Osteocyte (in vitro differentiated cells): ENCODE measurements around the gene SYCP2. TPM values are rescaled to one million over a fixed set of nuclear protein-coding genes. Genes with fewer than 3 reads are reported as not detected.

Experiments
- DNase-seq: peaks from one replicate; pipeline ENCODE4 v3.0.0; 2021; ENCODE audit warnings: mixed read lengths; ENCODE audit not compliant: unreplicated experiment; ENCODE audit errors: extremely low spot score
- H3K27ac Mint-ChIP-seq: one replicate; pipeline ENCODE4 v1.8.0; 2021; ENCODE audit warnings: mild to moderate bottlenecking, mixed read lengths; ENCODE audit not compliant: unreplicated experiment
- H3K27me3 Mint-ChIP-seq: one replicate; pipeline ENCODE4 v1.8.0; 2021; ENCODE audit warnings: mixed read lengths; ENCODE audit not compliant: unreplicated experiment
- H3K36me3 Mint-ChIP-seq: one replicate; pipeline ENCODE4 v1.8.0; 2021; ENCODE audit warnings: mixed read lengths; ENCODE audit not compliant: unreplicated experiment
- H3K4me1 Mint-ChIP-seq: one replicate; pipeline ENCODE4 v1.8.0; 2021; ENCODE audit warnings: mixed read lengths; ENCODE audit not compliant: unreplicated experiment
- H3K4me3 Mint-ChIP-seq: one replicate; pipeline ENCODE4 v1.8.0; 2021; ENCODE audit warnings: mild to moderate bottlenecking, moderate library complexity, mixed read lengths; ENCODE audit not compliant: unreplicated experiment
- H3K9me3 Mint-ChIP-seq: one replicate; pipeline ENCODE4 v1.8.0; 2021; ENCODE audit warnings: mixed read lengths; ENCODE audit not compliant: unreplicated experiment
- total RNA-seq: library from RNA; stranded (reverse); gene quantifications from 2 replicates; pipeline ENCODE4 v1.2.1, GENCODE V29; 2021
- TF ChIP-seq, protein P1 (sequence below): fragments of 200-600 bp; sonication (generic); IDR thresholded peaks from 2 replicates; pipeline ENCODE4 v1.5.0; 2021; ENCODE audit warnings: antibody characterized with exemption, mild to moderate bottlenecking, moderate library complexity

Gene SYCP2
- total RNA-seq, 1 donor from 2014 or later = 2.1 TPM

- H3K27me3 Mint-ChIP-seq = peaks cover 4% of the 10 kb centered on the region
- H3K27ac Mint-ChIP-seq = no peak overlapping the region
- DNase-seq = no peak
- no peaks in the 10 kb centered on the region for H3K36me3 Mint-ChIP-seq
- TF ChIP-seq, protein P1, sequence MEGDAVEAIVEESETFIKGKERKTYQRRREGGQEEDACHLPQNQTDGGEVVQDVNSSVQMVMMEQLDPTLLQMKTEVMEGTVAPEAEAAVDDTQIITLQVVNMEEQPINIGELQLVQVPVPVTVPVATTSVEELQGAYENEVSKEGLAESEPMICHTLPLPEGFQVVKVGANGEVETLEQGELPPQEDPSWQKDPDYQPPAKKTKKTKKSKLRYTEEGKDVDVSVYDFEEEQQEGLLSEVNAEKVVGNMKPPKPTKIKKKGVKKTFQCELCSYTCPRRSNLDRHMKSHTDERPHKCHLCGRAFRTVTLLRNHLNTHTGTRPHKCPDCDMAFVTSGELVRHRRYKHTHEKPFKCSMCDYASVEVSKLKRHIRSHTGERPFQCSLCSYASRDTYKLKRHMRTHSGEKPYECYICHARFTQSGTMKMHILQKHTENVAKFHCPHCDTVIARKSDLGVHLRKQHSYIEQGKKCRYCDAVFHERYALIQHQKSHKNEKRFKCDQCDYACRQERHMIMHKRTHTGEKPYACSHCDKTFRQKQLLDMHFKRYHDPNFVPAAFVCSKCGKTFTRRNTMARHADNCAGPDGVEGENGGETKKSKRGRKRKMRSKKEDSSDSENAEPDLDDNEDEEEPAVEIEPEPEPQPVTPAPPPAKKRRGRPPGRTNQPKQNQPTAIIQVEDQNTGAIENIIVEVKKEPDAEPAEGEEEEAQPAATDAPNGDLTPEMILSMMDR = no peak
- peaks cover 11% of the 10 kb centered on the region for H3K4me1 Mint-ChIP-seq
- no peaks in the 10 kb centered on the region for H3K9me3 Mint-ChIP-seq
- H3K4me3 Mint-ChIP-seq = no peak overlapping the region
Observed at GRCh38 chr20:59920944-59921343, 12.5 kb downstream of the SYCP2 start.

DNA sequence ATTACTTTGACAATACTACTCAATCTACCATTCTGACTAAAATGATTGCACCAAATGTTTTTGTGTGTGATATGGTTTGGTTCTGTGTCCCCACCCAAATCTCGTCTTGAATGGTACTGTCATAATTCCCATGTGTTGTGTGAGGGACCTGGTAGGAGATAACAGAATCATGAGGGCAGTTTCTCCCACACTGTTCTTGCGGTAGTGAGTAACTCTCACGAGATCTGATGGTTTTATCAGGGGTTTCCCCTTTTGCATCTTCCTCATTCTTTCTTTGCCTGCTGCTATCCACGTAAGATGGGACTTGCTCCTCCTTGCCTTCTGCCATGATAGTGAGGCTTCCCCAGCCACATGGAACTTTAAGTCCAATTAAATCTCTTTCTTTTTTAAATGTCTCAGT, 20.8 kb downstream of the SYCP2 start:
- Mint-ChIP-seq H3K9me3 (no peaks in the 10 kb centered on the region), H3K36me3 (no peaks in the 10 kb centered on the region), H3K4me3 (no peak overlapping the region), H3K4me1 (no peaks in the 10 kb centered on the region), H3K27ac (no peak overlapping the region), H3K27me3 (peaks cover 4% of the 10 kb centered on the region)
- no peak for DNase-seq
- TF ChIP-seq, protein P1 = no peak

DNA sequence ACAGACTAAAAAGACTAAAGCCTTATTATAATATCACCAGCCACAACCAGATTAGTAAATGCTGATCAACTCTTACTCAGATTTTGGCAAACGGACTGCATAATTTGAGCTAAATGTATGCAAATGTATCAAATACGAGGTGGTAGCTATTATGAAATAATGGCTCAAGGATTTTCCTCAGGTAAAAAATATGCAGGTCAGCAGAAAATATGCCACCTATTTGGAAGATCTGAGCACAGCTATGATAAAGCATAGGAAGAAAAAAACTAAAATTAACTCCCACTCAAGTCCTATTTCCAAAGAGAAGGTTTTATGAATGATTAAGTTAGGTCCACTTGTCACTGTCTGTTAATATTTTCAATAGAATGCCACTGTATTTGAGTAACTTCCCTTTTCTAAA, 22.4 kb downstream of the SYCP2 start:
- TF ChIP-seq, protein P1 = no peak
- no peaks in the 10 kb centered on the region for H3K36me3 Mint-ChIP-seq
- no peak overlapping the region for H3K4me3 Mint-ChIP-seq
- H3K27ac Mint-ChIP-seq = no peak overlapping the region
- no peak for DNase-seq
- H3K9me3 Mint-ChIP-seq = no peaks in the 10 kb centered on the region
- no peaks in the 10 kb centered on the region for H3K4me1 Mint-ChIP-seq
- H3K27me3 Mint-ChIP-seq = peaks cover 5% of the 10 kb centered on the region

DNA sequence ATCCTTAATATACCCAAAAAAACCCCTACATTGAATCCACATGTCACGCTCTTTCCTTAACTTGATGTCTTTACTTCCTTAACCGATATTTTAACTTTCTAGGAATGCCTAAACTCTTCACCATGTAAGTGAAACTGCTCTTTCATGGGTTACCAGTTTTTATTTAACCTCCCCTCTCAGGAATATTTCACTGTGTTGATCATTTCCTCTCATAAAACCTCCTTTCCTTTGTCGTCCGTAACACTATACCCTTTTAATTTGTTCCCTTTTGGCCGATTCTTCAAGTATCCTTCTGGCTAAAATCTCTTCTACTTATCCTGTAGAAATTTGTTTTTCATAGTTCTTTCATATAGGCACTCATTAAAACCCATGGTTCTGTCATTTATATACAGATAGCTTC, 24.6 kb downstream of the SYCP2 start:
- H3K4me3 Mint-ChIP-seq = no peak overlapping the region
- TF ChIP-seq, protein P1 = no peak
- no peaks in the 10 kb centered on the region for H3K4me1 Mint-ChIP-seq
- no peak overlapping the region for H3K27ac Mint-ChIP-seq
- H3K27me3 Mint-ChIP-seq = peaks cover 6% of the 10 kb centered on the region
- no peaks in the 10 kb centered on the region for H3K9me3 Mint-ChIP-seq
- H3K36me3 Mint-ChIP-seq = no peaks in the 10 kb centered on the region
- no peak for DNase-seq

DNA sequence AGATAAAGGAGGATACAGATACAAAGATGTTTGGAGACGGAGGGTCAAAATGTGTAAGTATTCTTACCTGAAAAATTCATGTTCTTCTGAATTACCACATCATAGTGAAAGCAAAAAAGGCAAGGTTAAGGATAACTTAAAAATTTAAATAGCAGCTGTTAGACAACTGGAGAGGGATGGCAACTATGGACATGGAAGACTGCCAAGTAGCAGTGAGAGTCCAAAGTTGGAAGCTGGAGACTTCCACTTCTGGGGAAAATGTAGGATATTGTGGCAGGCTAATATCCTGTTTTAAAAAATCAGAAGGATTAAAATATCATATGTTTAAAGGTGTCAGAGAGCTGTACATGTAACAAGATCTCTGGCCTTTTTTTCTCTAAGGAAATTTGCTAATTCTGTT, 29.8 kb downstream of the SYCP2 start:
- no peak overlapping the region for H3K4me3 Mint-ChIP-seq
- no peak overlapping the region for H3K27ac Mint-ChIP-seq
- no peaks in the 10 kb centered on the region for H3K9me3 Mint-ChIP-seq
- no peaks in the 10 kb centered on the region for H3K36me3 Mint-ChIP-seq
- peaks cover 2% of the 10 kb centered on the region for H3K27me3 Mint-ChIP-seq
- no peaks in the 10 kb centered on the region for H3K4me1 Mint-ChIP-seq
- DNase-seq = no peak
- TF ChIP-seq, protein P1 = no peak
